Measurements from ENCODE around the gene IGF1R.

DNA sequence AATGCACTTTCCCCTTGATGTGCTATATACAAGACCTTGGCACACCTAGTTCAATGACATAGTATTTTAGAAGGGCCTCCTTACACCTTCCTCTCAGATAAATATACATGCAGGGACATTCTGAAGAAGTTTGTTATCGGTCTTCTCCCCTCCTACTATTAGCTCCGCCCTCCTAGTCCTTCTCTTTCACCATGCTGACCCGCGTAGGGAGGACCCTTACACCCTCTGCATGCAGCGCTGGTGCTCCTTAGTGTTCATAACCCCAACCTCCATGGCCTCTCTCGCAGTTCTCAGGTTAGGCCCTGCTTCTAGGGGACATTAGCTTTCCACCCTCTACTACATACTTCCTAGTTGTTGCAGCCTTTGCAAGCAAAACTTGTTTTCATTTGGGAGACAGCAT, 212.8 kb downstream of the IGF1R start:
- no peak for TF ChIP-seq GATA2 (IDR thresholded peaks at IDR 0.05; ENCODE audit: insufficient read depth, insufficient read length, low read depth, low read length)
- no peak for TF ChIP-seq EZH2 (IDR thresholded peaks at IDR 0.05; ENCODE audit: borderline replicate concordance, low read depth, low read length, severe bottlenecking)
- no peak for TF ChIP-seq CTCF (IDR thresholded peaks at IDR 0.05; ENCODE audit: extremely low read depth in 1 of 2, insufficient read depth in 1 of 2, low read depth in 1 of 2, low read length in 2 of 2)
- TF ChIP-seq POLR2AphosphoS5 (IDR thresholded peaks at IDR 0.05; ENCODE audit: insufficient read depth, low read depth, low read length) = no peak
- TF ChIP-seq, protein P1, sequence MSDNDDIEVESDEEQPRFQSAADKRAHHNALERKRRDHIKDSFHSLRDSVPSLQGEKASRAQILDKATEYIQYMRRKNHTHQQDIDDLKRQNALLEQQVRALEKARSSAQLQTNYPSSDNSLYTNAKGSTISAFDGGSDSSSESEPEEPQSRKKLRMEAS (IDR thresholded peaks at IDR 0.05; ENCODE audit: insufficient read depth, insufficient read length) = no peak
- no peak for TF ChIP-seq POLR2A (IDR thresholded peaks at IDR 0.05; ENCODE audit: low read depth, low read length)
- no peak for TF ChIP-seq MYC (IDR thresholded peaks at IDR 0.05; ENCODE audit: low read depth, low read length)
